HG03066 (cell line): Measurements from ENCODE around the gene NTF3.

Source experiments
- ATAC-seq: cut with Tn5 transposase; IDR thresholded peaks from one replicate; pipeline ENCODE4 v1.9.1; 2021; ENCODE audit warnings: low read depth; ENCODE audit not compliant: unreplicated experiment

The NTF3 gene

DNA sequence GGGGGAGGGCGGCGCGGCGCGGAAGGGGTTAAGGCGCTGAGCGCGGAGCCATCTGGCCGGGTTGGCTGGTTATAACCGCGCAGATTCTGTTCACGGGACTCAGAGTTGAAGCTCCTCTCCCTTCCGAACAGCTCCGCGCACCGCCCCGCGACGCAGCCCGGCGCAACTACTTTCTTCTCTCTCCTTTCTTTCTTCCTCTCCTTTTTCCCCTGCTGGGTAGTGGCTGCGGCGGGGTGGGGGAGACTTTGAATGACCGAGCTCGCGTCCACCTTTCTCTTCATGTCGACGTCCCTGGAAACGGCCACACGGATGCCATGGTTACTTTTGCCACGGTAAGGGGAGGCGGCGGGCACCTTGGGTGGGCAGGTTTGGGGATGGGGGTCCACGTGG lies at the start of gene NTF3:
Gene NTF3 (plus strand): TSS at position 98 of the 390 bp plus-strand sequence. CDS start 217 bp downstream, at position 315.
- ATAC-seq = no peak

GRCh38 chr12:5384015-5384414 lies 47.9 kb upstream of the NTF3 start:
- no peak for ATAC-seq

DNA sequence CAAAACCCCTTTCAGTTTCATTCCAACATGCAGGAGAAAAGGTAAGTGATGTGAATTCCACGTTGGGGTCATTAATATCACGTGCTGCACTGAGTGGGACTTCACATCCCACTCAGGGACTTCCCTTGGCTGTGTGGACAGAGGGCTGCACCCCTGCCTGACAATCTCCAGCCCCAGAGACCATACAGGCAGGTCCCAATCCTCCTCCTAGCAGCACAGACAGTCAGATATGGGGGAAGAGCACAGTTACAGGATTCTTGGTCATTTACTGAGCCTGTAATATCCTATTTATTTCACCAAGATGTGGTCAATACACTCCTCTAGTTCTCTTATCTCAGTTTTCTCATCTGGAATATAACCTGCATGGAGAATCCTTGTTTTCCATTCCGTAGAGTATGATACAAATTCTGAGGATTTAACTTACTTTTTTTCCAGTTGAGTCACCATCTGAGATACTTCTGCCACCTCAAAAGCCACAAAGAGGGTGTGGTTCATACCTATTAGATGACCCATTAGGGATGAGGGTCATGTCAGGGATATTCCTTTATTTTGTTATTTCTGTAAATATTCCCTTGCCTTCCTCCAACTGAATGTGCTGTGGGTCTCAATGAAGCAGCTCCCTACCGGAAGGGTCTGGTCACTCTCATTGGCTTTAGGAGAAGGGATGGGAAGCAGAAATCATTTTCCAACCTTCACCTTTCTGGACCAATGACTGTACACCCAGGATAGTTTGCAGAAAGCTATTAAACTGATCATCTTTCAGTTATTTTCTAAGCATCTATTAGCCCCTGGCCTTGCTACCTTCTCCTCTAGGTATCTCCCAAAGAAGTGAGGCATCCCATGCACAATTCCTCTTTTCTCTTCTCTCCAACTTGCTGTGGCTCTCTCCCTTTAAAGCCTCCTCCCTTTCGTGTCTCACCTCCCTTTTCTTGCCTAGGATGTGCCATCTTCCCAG lies 43.0 kb upstream of the NTF3 start:
- no peak for ATAC-seq

DNA sequence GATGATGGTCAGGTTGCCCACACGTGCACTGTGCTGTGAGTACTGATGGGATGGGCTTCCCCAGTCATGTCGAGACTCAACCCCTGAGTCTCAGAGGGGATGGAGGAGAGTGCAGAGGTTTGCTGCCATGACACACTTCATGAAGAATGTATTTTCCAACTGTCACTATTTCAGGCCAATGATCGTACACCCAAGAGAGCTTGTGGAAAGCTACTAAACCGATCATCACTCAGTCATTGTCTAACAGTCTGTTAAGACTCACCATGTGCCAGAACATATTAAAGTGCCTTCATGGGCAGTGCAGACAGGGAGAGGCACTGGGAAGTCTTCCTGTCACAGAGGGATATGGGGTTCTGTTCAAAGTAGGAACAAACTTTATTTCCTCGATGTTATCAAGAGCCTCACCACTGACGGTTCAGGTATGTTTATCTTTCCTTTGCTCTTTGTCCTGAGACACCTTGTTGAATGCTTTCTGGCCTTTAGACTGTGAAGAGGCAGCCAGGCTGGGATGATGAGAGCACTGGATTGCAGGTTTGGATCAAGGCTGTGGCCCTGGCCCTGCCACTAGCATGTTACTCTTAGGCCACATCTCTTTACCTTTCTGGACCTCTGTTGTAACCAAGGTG lies 41.6 kb upstream of the NTF3 start:
- no peak for ATAC-seq

GRCh38 chr12:5391653-5392052 lies 40.3 kb upstream of the NTF3 start:
- no peak for ATAC-seq

DNA sequence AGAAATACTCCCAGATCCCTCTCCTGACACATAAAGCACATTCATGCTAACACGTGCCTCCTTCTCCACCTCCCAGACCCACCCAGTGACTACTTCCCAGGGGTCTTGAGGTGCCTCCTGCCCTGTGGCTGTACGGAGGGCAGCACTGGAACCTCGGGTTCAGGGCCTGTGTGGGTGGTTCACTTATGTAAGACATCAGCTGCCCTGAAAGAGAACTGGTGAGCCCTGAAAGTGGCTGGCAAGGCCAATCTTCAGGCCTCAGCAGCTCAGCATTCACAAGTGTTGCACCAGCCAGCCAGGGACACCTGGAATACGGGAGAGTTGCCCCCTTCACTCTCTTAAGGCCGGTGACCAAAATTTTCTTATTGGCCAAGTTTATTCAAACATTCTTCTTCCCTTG lies 38.9 kb upstream of the NTF3 start:
- ATAC-seq = no peak

DNA sequence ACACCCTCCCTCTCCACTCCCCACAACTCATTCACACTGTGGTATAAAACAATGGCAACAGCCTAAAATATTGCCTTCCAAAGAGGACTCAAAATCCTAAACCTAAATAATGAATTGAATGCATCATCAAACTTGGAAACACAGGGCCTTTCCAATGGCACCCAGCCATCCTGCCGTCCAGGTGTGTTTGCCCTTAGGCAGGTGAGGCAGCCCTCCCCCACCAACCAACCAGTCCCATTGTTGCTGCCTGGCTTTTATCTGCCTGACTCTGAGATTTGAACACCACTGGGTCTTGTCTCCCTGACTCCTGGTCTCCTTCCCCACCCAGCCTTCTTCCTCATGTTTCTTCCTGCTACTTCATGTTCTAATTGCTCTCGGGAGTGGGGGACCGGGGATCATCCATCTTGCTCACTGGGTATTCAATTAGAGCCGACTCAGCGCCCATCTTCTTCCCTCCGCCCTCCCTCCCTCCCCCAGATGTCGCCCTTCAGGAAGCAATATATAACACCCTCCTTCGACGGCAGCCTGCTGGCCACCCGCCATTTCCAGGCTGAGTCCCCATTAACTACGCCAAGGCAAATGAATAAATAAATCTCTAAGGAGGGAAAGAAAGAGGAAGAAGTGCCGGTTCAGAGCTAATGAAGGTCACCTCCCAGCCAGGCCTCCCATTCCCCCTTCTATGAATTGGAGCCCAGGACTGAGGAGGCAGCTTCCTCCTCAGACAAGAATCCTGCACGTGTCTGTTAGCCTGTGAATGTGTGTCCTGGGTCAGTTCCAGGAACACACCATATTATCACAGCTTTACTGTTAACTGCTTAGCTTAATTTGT lies 36.3 kb upstream of the NTF3 start:
- ATAC-seq = no peak

GRCh38 chr12:5396541-5396940 lies 35.4 kb upstream of the NTF3 start:
- no peak for ATAC-seq

DNA sequence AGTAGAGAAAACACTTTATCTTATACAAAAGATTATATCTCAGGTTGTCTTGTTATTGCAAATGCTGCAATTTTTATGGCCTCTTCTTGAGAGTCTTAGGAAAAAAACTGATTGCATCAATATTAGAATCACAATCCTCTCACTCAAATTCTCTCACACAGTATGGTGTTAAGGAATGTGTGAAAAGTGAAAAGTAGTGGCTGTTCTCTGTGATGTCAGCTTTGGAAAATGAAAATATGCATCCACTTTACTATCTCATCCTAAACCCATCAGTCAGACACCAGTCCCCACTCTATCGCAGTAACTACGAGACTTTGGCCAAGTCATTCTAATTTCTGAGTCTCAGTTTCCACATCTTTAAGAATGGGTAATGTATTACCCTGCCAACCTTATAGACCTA lies 32.6 kb upstream of the NTF3 start:
- ATAC-seq = no peak

DNA sequence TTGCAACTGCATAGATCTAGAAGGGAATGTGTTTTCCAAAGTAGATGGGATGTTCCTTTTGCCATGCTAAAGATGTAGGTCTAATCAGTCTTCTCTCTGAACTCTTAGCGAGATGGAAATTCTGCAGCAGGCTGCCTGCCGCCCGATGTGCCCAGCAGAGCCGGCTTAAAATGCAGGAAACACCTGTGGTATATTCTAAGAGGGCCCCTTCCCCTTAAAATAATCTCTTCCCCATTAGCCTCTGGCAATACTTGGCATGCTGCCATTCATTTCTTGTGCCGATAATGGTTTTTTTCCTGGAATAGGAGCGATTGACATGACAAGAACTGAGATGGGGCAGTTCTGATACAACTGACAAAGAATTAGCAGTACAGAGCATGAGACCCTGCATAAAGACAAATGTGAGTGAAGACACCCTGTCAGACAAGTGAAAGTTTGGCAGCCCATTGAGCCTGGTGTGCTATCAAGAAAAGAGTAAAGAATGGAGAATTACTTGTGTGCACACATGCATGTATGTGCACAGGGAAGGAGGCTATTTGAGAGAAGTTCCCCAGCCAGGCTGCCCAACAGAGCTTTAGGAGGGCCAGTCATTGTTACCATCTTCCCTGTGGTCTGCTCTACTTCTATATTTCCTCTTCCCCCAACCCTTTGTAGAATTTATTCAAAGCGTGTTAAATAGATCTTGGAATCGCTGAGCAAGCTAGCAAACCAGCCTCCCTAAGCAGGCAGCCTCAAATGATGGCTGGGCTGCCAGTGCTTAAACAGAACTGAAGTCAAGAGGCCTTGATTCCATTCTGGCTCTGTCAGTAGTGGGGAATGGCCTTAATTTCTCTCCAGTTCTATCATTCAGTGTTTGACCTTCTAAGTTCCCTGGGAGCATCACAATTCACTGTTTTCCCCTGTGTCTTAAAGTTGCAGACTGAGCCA lies 29.6 kb upstream of the NTF3 start:
- no peak for ATAC-seq

- no peak for ATAC-seq
These were observed 28.5 kb upstream of the NTF3 start for GRCh38 chr12:5403411-5403810.

DNA sequence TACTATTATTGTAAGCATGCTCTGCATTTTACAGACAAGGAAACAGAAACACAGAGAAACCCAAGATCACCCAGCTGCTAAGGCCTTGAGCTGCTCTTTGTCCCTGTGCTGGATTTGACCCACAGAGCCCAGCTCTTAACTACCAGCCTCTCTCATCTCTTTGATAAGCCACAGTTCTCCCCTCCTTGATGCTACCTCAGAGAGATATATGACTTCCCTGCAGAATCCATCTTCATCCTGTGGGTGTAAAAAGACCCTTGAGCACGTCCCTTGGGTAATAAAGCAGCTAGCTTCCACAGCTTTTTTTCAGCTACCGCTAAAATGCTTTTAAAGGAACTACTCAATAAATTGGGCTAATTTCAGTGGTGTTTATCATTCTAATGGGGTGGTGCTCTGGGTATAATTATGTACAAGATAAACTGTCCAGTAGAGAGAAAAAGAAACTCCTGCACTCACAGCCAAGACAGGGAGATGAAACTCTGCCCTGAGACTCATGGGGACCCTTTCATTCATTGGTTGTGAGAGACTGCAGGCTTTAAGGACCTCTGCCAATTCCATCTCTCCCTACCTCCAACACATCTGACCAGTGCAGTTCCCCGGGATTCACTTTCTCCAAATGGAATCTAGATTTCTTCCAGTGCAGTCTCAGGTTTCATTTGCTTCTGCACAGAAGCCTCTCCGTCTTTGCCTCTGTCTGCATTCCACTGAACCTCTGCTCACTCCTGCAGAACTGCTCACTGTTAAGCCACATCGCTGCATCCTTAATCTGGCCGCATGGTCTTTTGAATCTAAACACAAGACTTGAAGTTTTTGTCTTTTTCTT lies 24.7 kb upstream of the NTF3 start:
- no peak for ATAC-seq

DNA sequence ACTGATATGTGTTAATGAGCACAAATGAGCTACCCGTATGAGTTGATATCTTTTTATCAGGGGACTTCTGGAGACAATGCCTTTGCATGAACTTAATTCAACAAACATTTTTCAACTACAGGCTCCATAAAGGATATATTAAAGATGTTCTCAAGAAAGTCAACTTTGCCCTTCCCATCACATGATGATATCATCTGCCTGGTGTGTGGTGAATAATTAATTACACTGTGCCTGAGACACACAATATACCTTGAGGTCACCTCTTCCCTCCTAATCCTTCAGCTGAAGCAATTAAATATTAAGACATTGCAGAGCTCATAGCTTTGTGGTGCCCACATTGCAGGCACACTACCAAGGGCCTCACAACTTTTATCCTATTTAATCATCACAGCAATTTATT lies 22.3 kb upstream of the NTF3 start:
- no peak for ATAC-seq

DNA sequence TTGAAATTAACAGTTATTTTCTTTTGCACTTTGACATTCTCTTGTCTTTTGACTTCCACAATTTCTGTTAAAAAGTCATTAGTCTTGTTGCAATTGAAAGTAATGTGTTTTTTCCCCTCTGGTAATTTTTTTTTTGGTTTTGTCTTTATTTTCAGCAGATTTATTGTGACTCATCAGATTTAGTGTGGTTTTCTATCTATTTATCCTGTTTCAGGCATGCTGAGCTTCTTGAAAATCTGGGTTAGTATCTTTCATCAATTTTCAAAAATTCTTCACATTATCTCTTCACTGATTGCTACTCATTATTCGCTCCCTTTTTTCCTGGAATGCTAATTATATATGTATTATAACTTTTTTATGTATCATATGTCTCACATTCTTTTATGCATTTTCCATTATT lies 15.3 kb upstream of the NTF3 start:
- no peak for ATAC-seq

DNA sequence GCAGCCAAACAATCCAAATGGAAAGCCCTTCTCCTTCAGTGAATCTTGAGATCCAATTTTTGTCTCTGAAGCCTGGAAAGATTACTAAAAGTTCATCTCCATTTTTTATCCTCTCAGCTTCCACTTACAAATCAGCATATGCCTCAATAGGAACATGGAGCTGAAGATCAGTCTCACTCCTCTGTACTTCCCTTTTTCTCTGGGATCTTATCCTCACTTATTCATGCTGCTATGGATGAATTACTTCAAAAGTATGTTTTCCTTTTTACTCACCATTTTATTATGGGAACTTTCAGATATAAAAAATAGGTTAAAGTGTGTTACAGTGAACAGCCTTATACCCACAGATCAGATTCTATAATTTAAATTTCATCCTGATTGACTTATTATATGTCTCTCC lies 14.4 kb upstream of the NTF3 start:
- ATAC-seq = no peak

DNA sequence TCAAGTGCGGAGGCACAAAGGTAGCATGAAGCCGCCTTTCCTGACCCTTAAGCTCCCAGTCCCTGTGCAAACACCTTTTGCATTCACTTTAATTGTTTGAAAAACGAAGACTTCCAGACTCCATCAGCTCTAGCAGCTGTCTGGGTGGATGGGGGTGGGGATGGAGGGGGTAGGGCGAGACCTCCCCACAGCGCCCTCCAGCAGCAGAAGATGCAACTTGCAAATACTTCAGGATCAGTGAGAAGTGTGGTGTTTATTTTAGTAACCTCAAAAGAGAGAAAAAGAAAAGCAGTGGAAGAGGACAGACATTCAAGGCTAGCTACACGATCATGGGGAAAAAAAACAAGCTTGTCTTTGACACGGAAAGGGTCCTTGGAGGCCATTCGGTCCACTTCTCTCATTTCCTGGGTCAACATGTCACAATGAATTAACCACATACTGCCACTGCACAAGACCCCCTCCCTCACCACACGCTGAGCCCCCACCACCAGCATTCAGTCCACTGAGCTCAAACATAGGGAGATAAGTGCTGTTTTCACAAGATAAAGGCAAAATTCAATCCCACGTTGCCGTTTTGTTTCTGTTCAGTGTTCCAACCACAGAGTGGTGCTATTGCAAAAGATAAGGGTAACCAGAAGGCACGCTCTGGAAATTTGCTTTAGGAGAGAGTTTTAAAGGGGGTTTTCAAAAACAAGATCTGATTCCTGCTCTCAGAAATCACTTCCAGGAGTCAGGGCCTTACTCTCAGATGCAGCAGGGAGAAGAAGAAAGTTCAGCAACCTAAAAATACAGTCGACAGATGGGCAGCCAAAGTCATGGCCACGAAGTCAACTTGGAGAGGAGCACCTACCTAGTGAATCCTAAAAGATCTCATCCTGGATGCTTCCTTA lies 3.3 kb upstream of the NTF3 start:
- no peak for ATAC-seq

DNA sequence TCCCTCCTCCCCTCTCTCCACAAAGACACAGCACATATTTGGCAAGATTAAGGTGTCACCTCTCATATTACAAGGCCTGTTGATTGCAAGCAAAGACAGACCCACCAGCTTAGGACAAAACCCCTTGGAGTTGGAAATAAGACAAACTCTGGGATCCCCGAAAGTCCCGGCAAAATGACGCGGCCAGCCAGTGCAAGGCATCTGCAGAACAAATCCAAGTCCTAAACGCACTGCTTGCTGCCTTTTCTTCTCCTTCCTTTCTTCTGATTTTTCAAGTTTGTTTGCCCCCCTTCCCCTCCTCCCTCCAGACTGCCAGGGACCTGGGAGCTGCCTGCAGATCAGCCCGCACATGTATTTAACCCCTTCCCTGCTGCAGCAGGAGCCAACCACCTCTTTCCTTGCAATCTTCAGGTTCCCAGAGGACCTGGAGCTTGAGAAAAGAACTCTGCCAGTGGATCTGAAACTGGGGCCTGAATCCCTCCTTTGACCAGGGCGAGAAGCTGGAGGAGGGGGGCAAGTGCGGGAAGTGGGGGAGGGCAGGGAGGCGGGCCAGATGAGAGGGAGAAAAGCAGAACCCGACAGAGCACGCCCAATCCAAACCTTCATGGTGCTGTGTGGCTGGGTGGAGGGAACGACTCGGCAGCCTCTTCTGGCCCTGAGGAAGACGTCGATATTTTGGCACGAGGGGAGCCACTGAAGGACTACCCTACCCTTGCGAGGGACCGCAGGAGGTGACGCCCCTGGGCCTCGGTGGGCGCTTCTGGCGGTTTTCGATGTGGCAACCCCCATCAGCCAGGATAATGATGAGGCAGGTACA lies 2.0 kb upstream of the NTF3 start:
- ATAC-seq = no peak
